GM04504 (cell line): ENCODE measurements around the gene SUCLG2.
A peak's percentile ranks its signal among the peaks of the same experiment; 100 is the strongest.
"Not testable (repeated sequence)": the region's sequence is repeated elsewhere in the genome, so short reads cannot be mapped to it uniquely, and the experiment has no call there.

Source experiments
- DNase-seq: peaks from one replicate; pipeline ENCODE4 v3.0.0-alpha.2; 2012; ENCODE audit warnings: low read depth

The SUCLG2 gene

DNA sequence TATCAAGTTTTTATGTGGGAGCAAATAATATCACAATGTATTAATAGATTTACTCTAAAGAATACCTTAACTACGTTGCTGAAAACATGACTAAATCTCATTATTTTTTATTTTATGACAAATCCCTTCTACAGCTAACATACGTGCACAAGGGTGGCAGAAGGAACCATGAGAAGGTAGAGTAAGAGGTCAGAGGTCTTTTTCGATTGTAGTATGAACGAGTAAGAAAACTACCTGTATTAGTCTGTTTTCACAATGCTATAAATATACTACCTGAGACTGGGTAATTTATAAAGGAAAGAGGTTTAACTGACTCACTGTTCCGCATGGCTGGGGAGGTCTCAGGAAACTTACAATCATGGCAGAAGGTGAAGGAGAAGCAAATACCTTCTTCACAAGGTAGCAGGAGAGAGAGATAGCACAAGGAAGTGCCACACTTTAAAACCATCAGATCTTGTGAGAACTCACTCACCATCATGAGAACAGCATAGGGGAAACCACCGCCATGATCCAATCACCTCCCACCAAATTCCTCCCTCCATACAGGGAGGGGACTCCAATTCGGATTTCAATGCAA lies 95.3 kb downstream of the SUCLG2 start:
- DNase-seq = no peak

DNA sequence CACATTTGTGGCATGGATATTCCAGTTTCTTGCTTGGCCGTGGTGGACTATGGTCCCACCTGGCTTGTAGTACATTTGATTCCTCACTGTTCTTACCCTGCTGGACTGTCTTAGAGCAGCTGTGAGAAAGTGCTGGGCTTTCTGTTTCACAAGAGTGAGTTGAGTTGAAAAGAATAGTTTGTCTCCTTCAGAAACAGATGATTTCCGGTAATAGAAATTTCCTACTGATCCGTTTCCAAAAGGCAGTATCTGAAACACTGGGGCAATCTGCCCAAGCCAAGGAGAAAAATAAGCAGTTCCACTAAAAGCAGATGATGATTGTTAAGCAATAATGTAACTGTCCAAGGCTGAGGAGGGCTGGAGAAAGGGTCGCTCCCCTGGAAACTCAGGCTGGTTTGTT lies 96.0 kb downstream of the SUCLG2 start:
- DNase-seq = peak; percentile 35

DNA sequence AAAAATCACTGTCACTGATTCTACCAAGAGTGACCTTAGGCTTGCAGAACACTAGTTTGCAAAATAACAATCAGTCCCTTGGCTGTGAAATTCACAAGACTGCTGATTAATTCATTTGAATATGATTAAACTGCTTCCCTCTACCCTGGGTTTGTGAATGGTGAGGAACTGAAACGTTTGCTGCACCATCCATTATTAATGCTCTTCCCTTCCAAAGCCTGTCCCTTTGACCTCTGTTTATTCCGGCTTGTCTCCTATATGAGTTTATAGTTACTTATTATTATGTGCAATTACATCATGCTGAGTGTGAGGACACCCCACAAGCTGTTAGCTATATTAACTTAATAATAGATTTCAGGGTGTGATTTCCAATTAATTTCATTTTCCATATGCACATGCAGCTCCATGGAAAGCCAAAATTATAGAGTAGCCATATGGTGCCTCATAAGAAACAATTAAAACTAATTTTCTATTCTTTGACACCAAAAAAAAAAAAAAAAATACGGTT lies 96.5 kb downstream of the SUCLG2 start:
- DNase-seq = no peak

DNA sequence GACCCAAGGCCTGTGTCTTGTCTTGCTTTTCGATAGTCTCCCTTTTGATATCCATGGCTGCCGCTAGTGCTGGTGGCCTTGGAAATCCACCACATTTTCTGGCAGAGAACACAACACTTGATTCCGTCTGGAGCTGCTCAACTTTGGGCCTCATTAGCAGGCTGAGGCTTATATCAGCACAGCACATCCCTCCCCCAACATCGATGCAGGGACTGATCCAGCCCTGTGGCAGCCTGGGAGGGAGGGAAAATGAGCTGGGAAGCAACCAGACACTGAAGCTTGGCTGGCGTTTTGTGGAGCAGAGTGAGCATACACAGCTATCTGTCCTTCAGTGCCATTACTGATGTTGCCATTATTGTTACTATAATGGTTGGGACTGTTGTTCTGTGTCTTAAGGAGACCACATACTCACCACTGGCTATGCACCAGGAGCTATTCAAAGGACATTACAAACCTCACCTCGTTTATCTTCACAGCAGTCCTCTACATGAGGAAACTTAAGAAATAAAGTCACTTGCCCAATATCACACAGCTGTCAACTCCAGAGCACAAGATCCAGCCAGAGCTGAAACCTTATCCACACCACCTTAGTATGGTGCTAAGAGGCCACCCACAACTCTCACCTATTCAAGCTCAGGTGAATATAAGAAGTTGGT lies 102.9 kb downstream of the SUCLG2 start:
- DNase-seq = no peak

DNA sequence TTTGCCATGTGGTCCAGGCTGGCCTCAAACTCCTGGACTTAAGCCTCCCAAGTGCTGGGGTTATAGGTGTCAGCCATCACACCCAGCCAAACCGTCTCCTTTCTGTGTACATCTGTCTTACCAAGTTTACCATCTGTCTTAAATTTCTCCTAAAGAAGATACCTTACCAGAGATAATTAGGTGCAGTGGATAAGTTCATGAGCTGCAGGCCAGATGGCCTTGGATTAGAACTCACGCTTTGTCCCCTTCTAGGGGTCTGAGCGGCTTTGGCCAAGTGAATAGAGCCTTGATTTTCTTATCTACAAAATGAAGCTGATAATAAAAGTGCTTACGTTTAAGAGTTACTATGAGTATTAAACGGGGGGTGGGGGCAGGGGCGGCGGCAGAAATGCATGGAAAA lies 103.9 kb downstream of the SUCLG2 start:
- no peak for DNase-seq

DNA sequence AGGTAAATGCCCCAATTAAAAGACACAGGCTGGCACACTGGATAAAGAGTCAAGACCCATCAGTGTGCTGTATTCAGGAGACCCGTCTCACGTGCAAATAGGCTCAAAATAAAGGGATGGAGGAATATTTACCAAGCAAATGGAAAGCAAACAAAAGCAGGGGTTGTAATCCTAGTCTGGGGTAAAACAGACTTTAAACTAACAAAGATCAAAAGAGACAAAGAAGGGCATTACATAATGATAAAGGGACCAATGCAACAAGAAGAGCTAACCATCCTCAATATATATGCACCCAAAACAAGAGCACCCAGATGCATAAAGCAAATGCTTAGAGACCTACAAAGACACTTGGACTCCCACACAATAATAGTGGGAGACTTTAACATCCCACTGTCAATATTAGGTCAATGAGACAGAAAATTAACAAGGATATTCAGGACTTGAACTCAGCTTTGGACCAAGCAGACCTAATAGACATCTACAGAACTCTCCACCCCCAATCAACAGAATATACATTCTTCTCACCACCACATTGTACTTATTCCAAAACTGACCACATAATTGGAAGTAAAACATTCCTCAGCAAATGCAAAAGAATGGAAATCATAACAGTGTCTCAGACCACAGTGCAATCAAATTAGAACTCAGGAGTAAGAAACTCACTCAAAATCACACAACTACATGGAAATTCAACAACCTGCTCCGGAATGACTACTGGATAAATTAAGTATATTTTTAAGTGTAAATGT lies 111.7 kb downstream of the SUCLG2 start:
- DNase-seq = not testable (repeated sequence)

DNA sequence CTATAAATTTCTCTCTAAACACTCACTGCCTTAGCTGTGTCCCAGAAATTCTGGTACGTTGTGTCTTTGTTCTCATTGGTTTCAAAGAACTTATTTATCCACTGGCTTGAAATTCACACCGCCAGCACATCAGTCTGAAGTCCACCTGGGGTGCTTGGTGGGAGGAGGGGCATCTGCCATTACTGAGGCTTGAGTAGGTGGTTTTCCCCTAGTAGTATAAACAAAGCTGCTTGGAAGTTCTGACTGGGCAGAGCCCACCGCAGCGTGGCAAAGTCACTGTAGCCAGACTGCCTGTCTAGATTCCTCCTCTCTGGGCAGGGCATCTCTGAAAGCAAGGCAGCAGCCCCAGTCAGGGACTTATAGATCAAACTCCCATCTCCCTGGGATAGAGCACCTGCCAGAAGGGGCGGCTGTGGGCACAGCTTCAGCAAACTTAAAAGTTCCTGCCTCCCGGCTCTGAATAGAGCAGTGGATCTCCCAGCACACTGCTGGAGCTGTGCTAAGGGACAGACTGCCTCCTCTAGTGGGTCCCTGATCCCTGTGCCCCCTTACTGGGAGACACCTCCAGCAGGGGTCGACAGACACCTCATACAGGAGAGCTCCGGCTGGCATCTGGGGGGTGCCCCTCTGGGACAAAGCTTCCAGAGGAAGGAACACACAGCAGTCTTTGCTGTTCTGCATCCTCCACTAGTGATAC lies 114.1 kb downstream of the SUCLG2 start:
- DNase-seq = no peak

DNA sequence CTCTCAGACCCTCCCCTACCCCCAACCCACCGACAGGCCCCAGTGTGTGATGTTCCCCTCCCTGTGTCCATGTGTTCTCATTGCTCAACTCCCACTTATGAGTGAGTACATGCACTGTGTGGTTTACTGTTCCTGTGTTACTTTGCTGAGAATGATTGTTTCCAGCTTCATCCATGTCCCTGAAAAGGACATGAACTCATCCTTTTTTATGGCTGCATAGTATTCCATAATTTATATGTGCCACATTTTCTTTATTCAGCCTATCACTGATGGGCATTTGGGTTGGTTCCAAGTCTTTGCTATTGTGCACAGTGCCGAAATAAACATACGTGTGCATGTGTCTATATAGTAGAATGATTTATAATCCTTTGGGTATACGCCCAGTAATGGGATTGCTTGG lies 117.2 kb downstream of the SUCLG2 start:
- not testable (repeated sequence) for DNase-seq

DNA sequence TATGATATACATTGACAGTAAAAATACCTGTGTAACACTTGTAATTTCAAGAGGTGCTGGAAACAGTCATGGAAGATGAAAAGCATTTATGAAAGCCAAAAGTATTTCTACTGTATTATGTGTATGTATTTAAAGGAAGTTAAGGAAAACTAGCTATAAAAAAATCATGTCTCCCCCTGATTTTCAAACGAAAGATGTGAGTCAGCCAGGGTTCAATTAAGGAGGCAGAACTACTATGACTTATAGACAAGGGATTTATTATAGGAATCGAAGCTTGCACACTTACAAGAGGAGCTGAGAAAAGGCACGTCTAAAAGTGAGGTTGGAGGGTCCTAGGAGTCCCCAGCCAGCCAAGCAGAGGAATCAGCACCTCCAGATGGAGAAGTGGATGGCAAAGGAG lies 119.4 kb downstream of the SUCLG2 start:
- no peak for DNase-seq

DNA sequence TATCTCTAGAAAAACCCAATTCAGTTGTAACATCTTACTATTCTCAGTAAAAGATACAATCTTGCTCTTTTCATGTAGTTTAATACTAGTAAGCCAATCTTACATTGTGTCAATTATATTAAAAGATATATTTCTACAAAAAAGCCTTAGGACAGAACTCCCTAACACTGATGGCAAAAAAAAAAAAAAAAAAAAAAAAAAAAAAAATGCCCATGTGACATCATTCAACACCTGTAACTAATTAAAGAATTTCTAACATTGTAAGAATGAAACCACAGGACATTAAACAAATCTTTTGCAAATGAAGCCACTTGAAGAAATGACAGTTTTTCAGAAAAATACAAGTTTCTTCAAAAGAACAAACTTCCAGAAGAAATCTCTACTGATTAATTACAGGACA lies 119.8 kb downstream of the SUCLG2 start:
- no peak for DNase-seq

DNA sequence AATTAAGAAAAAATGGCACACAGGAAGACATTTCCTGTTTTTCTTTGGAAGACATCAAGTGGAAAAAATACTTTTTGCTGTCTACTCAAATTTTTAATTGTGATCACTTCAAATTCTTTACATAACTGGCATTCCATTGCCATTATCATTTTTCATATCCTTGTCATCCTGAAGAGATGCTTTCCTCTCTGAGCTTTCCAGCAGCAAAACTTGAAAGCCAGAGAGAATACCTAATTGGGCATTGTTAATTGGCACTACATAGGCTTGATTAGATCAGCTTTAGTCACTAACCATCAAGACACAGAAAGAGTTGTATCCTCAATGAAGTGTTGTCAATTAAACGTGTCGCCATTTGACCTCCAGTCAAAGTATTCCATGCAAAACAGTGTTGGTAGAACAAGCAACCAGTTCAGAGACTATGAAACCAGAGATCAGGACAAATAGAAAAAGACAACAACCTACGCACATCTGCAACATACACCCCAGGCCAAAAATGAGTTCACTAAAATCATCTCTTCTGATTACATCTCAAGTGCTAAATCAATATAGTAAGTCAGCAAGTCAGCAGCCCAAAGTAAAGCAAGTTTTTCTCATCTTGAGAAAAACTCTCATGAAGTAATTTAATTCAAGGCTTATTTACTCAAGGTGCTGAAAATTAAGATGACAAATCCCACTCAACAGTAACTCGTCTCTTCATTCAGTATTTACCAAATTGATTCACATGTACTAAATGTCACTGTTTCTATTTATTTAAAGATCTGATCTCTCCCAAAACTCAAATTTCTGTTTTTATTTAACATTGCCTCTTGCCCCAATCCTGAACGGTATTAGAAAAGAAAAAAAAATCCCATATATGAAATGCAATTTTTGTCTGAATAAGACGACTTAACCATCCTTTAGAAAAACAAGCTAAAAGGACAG lies 123.0 kb downstream of the SUCLG2 start:
- no peak for DNase-seq

DNA sequence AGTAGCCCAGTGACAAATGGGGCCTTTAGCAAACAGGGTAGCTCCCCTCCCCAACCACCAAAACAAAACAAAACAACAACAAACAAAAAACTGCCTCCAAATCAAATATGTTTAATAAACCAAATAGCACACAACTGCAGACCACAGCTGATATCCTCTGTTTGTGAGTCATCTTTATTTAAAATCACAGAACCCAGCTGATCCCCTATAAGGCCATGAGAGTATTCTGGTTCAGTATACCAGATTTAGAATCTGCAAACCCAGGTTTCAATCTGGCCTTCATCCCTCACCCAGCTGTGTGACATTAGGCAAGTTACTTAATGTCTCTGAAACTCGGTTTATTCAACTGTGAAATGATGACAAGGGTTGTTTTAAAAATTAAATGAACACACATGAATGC lies 124.5 kb downstream of the SUCLG2 start:
- DNase-seq = no peak

DNA sequence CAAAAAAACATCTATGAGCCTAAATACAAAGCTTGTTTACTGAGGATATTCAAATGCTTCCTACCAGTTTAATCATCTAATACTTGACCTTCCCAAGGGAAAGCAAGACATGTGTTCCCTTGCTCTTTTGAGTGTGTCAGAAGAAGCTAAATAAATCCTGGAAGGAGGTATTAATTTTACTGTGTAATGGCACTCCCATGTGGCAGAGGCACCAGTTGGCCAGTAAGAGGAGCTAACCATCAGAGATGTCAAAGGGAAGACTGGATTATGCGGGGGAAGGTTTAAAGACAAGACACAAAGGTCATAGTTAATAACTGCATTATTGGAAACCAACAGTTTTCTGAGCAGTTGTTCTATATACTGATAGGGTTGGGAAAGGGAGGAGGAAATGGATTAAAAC lies 125.1 kb downstream of the SUCLG2 start:
- no peak for DNase-seq

DNA sequence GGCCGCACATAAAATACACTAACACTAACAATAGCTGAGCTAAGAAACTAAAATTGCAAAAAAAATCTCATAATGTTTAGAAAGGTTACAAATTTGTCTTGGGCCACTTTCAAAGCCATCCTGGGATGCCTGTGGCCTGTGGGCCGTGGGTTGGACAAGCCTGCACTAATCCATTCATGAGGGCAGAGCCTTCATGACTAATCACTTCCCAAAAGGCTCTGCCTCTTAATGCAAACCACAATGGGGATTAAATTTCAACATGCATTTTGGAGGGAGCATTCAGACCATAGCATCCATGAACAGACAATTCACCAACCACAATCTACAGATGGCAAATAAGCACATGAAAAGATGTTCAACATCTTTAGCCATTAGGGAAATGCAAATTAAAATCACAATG lies 128.2 kb downstream of the SUCLG2 start:
- peak; percentile 68 for DNase-seq

DNA sequence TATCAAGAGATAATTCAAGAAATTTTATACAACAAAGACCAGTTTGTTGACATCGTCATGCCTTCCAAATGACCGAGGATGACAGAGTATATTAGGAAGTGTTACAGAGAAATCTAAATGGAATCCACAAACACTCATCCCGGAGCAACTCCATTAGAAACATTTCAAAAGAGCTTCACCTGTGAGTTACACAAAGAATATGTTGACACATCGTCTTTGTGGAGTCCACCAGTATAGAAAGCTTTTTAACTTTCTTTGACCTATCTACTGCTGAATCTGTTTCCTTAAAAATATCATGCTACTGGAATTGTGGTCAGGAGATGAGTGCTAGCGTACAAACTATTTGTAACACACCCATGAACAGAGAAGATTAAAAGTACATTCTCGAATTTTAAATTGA lies 130.4 kb downstream of the SUCLG2 start:
- DNase-seq = no peak

DNA sequence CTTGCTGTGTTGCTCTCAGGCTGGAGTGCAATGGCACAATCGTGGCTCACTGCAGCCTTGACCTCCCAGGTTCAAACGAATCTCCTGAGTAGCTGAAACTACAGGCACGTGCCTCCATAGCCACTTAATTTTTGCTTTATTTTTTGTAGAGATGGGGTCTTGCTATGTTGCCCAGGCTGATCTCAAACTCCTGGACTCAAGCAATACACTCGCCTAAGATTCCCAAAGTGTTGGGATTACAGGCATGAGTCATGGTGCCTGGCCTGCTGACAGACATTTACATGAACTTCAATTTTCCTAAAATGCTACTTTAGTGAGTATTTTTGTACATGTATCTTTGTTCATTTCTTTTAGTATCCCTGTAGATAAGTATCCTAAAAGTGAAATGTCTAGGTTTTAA lies 132.3 kb downstream of the SUCLG2 start:
- no peak for DNase-seq

DNA sequence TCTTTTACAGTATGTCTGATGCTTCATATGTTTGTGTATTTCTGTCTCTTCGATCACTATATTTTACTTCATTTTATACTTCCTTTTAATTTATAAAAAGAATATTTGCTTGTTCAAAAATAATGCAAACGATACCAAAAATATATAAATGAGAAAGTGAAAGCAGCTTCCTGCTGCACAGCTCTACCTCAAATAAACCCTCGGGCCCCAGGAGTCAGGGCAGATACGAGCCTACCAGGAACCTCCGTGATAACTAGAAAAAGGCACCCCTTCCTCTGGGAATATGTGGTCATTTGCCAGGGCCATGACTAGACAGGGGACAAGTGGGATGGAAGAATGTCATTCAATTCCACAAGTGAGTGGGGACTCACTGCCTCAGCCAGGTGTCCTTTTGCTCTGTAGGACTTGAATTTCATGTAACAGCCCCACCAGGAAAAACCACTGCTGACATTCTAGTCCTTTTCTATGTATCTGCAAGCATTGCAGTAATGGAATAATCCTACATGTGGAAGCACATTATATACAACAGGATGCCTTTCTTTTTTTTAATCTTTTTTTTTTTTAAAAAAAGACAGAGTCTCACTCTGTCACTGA lies 133.3 kb downstream of the SUCLG2 start:
- DNase-seq = no peak

DNA sequence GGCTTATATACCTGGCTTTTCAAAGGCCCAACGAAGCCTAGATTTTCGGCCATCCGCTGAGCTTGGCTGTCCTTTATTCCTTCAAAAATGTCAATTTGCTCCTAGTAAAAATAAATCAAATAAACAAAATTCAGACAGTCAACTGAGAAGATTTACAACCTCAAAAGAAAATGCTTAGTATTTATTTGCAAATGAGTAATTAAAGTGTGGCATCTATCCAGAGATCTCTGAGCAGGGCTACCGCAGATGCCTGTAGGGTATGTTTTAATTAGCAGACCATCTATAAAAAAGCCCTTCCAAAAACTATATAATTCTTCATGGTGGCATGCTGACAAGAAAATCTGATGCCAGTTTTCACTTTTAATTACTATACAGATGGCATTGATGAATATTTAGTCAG lies 136.2 kb downstream of the SUCLG2 start:
- no peak for DNase-seq

DNA sequence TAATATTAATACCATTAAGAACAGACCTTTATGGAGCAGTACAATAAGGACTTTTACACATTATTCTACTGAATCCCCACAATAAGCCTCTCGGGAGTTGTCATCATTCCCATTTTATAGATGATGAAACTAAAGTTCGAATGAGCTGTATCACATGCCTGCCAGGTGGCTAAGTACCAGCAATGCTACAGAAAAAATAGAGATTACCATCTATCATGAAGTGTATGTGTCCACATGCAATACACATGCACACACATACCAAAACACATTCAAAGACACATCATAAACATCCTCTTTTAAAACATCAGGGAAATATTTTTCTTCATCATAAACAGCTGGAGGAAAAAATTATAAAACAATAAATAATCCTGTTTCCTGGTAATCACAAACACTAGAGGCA lies 136.6 kb downstream of the SUCLG2 start:
- no peak for DNase-seq

DNA sequence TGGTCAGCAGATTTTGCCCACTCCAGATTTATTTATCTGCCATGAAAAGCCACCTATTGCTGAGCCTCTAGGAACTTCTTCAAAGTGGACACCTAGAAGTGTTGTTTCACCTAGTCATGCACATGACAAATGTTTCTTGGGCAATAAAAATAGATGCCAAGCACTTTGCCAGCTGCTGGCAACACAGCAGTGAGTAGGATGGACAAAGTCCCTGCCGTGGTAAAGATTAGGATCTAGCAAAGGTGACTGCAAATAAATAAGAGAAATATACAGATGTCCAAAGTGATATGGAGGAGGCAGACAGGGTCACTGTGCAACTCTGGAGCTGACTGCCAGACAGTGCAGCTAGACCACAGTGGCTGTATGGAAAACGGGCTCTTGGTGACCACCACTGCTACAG lies 137.9 kb downstream of the SUCLG2 start:
- DNase-seq = no peak

DNA sequence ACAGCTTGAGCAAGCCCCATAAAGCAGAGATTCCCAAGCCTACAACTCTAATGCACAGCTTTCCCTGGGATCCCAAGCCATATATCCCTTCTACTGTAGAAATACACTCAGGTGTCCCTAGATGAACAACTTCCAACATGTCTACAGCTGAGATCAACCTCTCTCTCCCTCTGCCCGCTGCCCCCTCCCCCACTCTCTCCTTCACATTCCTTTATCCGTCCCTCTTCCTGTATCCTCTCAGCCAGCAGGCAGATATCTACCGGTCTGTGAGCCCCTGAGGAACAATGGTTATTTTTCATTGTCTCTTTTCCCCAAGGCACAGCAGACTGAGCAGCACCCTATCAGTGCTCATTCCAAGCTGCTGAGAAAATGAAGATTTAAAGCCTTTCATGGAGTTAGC lies 138.6 kb downstream of the SUCLG2 start:
- no peak for DNase-seq
